Right cardiac atrium (tissue), 5 donors: ENCODE data around the gene KRTAP10-7. TPM values are rescaled to one million over a fixed set of nuclear protein-coding genes. Genes with fewer than 3 reads are reported as not detected.
"Not testable (repeated sequence)": the region's sequence is repeated elsewhere in the genome, so short reads cannot be mapped to it uniquely, and the experiment has no call there.

ENCODE experiments used
- ATAC-seq, 2 donors: fragments of 200-7000 bp; cut with Tn5 transposase; one replicate each; pipeline versions ENCODE4 v1.8.0 to v1.9.1; 2020; ENCODE audit warnings: moderate library complexity in 2 of 2, mild to moderate bottlenecking in 1 of 2
- DNase-seq, 3 donors: peaks; one replicate each; pipeline ENCODE4 v3.0.0-alpha.2; 2020
- H3K27ac ChIP-seq: one replicate; pipeline ENCODE4 v1.5.1; 2013; ENCODE audit warnings: mild to moderate bottlenecking, low read length, control low read depth, moderate library complexity
- H3K27me3 ChIP-seq: one replicate; pipeline ENCODE4 v1.6.1; 2013; ENCODE audit not compliant: control insufficient read depth, insufficient read depth
- H3K4me1 ChIP-seq: one replicate; pipeline ENCODE4 v1.6.1; 2013; ENCODE audit warnings: low read length; ENCODE audit not compliant: control insufficient read depth, insufficient read depth
- H3K4me3 ChIP-seq: one replicate; pipeline ENCODE4 v1.5.1; 2013; ENCODE audit warnings: low read length, control low read depth
- H3K9me3 ChIP-seq: one replicate; pipeline ENCODE4 v1.6.1; 2013; ENCODE audit warnings: low read length; ENCODE audit not compliant: control insufficient read depth
- WGBS: extraction: QIAGEN DNeasy Blood & Tissue Kit; methylation state at CpG from one replicate; pipeline ENCODE4 v1.1.7; 2013; 5-methylcytosine and 5-hydroxymethylcytosine counted together
- intact Hi-C, 4 donors: fragments of 100-400 bp; cut with DNase I; formaldehyde crosslinking; loops; one replicate each; pipeline versions ENCODE4 v1.11.0 to v1.14.0; 2022 to 2023
- polyA plus RNA-seq: library from polyadenylated mRNA; stranded (reverse); fragments of 200-250 nt; gene quantifications from one replicate; pipeline ENCODE4 v1.2.3, GENCODE V29; 2013
- total RNA-seq, 4 donors: library from RNA; stranded (reverse); fragmentation: NEBNext Ultra II Directional; extraction: Animal tissue kit (Norgen Biotek cat#: 25700); gene quantifications; one replicate each; pipeline ENCODE4 v1.2.1, GENCODE V29; 2021
- donor health status: healthy with polysubstance abuse.
- donor health status: DM: no; HTN: yes; CAD: no.
- donor health status: DM: no; HTN: no; CAD: no.
- donor health status: DM: no; HTN: yes; CAD: no; lungs with severe emphysema.
- donor health status: DM: yes; HTN: yes; CAD: no.

Gene KRTAP10-7
- total and polyA plus RNA-seq, 5 donors, result not detected

DNA sequence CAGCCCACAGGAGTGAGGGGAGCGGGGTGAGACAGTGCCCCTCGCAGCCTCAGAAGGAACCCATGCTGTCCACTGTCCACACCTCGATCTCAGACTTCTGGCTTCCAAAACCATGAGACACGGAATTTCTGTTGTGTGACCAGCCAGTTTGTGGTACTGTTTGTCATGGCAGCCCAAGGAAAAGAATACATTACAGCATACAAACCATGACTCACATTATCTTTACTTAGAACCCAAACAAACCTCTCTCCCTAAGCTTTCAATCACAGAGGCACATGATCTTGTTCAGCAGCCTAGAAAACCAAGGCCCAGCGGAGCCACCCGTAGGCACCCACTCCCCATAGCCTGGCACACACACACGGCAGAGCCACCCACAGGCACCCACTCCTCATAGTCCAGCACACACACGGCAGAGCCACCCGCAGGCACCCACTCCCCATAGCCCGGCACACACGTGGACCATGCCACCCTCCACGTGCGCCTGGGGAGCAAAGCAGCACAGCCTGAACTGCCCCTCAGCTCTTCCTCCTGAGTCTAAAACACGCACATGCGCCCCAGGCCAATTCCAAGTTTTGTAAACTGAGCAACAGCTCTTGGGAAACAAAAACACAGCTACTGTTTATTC, 27.3 kb upstream of the KRTAP10-7 start:
- intact Hi-C loops, result no loop called here
- DNase-seq, result no peak
- 82% methylated on average over 15 of the region's 15 CpGs for WGBS
- Histone ChIP-seq H3K27me3 (no peaks in the 10 kb centered on the region), H3K27ac (no peak overlapping the region), H3K4me1 (no peaks in the 10 kb centered on the region), H3K9me3 (no peaks in the 10 kb centered on the region), H3K4me3 (no peak overlapping the region)
- peak in 1 of 2 donors; percentile 38 for ATAC-seq

DNA sequence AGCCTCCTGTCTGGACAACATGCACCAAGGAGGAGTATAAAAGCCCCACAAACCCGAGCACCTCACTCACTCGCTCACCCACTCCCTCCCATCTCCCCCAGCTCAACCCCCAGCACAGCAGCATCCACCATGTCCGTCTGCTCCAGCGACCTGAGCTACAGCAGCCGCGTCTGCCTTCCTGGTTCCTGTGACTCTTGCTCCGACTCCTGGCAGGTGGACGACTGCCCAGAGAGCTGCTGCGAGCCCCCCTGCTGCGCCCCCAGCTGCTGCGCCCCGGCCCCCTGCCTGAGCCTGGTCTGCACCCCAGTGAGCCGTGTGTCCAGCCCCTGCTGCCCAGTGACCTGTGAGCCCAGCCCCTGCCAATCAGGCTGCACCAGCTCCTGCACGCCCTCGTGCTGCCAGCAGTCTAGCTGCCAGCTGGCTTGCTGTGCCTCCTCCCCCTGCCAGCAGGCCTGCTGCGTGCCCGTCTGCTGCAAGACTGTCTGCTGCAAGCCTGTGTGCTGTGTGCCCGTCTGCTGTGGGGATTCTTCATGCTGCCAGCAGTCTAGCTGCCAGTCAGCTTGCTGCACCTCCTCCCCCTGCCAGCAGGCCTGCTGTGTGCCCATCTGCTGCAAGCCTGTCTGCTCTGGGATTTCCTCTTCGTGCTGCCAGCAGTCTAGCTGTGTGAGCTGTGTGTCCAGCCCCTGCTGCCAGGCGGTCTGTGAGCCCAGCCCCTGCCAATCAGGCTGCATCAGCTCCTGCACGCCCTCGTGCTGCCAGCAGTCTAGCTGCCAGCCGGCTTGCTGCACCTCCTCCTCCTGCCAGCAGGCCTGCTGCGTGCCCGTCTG, 26.6 kb upstream of the KRTAP10-7 start, which contains the start of gene KRTAP10-4:
Gene KRTAP10-4 (plus strand): TSS at position 100 of the 827 bp plus-strand sequence. CDS start 30 bp downstream, at position 130.
- H3K27me3 ChIP-seq, H3K4me1 ChIP-seq, H3K27ac ChIP-seq, ATAC-seq, H3K4me3 ChIP-seq, H3K9me3 ChIP-seq, intact Hi-C loops: not testable (repeated sequence)
- peak in 1 of 3 donors; percentile 50 for DNase-seq
- 65% methylated on average over 22 of the region's 25 CpGs for WGBS

DNA sequence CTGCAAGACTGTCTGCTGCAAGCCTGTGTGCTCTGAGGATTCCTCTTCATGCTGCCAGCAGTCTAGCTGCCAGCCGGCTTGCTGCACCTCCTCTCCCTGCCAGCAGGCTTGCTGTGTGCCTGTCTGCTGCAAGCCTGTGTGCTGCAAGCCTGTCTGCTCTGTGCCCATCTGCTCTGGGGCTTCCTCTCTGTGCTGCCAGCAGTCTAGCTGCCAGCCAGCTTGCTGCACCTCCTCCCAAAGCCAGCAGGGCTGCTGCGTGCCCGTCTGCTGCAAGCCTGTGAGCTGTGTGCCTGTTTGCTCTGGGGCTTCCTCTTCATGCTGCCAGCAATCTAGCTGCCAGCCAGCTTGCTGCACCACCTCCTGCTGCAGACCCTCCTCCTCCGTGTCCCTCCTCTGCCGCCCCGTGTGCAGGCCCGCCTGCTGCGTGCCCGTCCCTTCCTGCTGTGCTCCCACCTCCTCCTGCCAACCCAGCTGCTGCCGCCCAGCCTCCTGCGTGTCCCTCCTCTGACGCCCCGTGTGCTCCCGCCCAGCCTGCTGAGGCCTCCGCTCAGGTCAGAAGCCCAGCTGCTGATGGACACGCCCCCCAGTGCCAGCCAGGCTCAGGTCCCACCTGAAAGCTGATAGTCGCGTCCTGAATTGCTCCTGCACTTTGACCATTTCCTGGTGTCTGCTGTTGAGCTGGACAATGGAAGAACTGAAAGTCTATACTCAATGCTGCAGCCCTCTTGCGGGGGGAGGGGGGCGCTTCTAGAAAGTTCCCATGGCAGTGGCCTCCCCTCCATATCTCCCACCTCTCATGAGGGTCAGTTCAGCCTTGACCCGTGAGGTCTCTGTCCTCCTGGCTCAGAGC, 25.7 kb upstream of the KRTAP10-7 start:
- H3K27me3 ChIP-seq, result no peaks in the 10 kb centered on the region
- no peak overlapping the region for H3K4me3 ChIP-seq
- ATAC-seq, result peak in 1 of 2 donors; percentile 36
- no peaks in the 10 kb centered on the region for H3K9me3 ChIP-seq
- intact Hi-C loops, result no loop called here
- H3K27ac ChIP-seq, result no peak overlapping the region
- peak in 1 of 3 donors; percentile 31 for DNase-seq
- 38% methylated on average over 21 of the region's 21 CpGs for WGBS
- H3K4me1 ChIP-seq, result no peaks in the 10 kb centered on the region

DNA sequence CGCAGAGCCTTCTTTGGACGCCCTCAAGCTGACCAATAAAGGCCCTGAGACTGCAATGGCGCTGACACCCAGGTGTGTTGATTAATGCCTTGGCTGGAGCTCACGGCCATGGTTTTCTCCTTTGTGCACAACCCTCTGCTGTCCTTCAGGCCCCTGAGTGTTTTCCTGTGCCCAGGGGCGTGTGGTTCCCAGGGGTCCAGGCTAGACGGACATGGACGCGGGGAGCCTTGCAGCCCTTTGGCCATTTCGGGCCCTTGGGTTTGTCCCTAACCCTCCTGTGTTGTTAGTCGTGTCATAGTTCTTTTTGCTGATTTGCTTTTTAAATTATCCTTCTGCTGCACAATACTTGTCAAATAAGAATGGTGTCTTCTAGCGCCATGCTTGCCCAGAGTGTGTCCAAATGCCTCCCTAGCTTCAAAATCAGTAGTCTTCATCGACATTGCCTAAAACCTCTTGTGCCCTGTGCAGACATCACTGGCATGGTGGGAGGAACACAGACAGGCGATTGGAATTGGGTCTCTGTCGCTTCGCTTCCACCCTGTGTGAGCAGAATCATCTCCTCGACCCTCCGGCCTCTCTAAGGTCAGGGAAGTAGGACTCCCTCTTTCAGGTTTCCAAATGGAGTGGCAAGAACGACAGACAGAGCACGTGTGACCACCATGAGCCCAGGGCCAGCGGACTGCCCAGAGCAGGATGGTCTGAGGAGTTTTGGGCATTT, 24.9 kb upstream of the KRTAP10-7 start:
- 85% methylated on average over 20 of the region's 20 CpGs for WGBS

DNA sequence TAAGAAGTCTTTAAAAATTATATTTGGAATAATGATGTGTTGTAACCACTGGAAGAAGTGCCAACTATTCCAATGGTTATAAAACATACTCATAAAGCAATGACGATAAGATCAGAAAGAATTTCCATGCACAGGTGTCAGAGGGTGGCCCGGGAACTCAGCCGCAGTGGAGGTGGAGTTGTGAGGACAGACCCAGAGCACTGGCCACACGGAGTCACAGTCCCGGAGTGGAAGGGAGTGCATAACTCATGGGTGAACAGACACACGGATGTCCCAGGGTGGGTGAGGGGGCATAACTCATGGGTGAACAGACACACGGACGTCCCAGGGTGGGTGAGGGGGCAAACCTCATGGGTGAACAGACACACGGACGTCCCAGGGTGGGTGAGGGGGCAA, 24.4 kb upstream of the KRTAP10-7 start:
- Histone ChIP-seq H3K27me3 (no peaks in the 10 kb centered on the region), H3K27ac (no peak overlapping the region), H3K4me3 (no peak overlapping the region), H3K9me3 (no peaks in the 10 kb centered on the region), H3K4me1 (no peaks in the 10 kb centered on the region)
- intact Hi-C loops, result no loop called here
- ATAC-seq (no peak), DNase-seq (peak in 1 of 3 donors; percentile 33)
- WGBS, result 88% methylated on average over 10 of the region's 10 CpGs

More for the DNA sequence above, 24.9 kb upstream of the KRTAP10-7 start:
- no peaks in the 10 kb centered on the region for H3K9me3 ChIP-seq
- H3K27me3 ChIP-seq, result no peaks in the 10 kb centered on the region
- H3K4me1 ChIP-seq, result no peaks in the 10 kb centered on the region
- H3K4me3 ChIP-seq, result no peak overlapping the region
- DNase-seq (peak in 1 of 3 donors; percentile 25), ATAC-seq (no peak)
- intact Hi-C loops, result no loop called here
- no peak overlapping the region for H3K27ac ChIP-seq

DNA sequence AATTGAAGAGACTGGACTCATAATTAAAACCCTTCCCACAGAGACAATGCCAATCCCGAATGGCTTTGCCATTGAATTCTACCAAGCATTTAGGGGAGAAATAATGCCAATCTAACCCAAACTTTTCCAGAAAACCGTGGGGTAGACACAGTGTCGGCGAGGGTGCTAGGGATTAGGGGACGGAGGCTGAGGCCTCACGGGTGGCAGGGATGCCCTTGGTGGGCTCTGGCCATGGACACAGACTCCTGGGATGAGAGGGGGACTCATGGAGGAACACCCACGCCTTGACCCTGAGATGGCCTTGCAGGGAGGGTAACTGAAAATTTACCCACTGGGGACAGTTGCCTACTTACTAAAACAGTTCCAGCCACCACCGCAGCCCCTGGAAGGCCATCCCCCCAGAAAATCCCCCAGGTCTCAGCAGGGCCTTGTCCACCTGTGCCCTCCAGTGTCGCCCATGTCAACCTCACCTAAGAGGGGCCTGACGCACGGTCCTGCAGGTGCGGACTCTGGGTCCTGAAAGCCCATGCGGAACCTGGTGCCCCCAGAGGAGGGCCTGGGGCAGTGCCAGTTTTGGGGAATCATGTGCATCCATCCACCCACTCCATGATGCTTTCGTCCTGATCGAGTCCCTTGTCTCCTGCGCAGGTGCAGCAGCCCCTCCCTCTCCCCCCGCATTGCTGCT, 21.9 kb upstream of the KRTAP10-7 start:
- Histone ChIP-seq H3K4me1 (no peaks in the 10 kb centered on the region), H3K27ac (no peak overlapping the region), H3K9me3 (no peaks in the 10 kb centered on the region), H3K27me3 (no peaks in the 10 kb centered on the region), H3K4me3 (no peak overlapping the region)
- DNase-seq (peak in 1 of 3 donors; percentile 23), ATAC-seq (no peak)
- WGBS, result 91% methylated on average over 17 of the region's 17 CpGs
- intact Hi-C loops, result no loop called here

DNA sequence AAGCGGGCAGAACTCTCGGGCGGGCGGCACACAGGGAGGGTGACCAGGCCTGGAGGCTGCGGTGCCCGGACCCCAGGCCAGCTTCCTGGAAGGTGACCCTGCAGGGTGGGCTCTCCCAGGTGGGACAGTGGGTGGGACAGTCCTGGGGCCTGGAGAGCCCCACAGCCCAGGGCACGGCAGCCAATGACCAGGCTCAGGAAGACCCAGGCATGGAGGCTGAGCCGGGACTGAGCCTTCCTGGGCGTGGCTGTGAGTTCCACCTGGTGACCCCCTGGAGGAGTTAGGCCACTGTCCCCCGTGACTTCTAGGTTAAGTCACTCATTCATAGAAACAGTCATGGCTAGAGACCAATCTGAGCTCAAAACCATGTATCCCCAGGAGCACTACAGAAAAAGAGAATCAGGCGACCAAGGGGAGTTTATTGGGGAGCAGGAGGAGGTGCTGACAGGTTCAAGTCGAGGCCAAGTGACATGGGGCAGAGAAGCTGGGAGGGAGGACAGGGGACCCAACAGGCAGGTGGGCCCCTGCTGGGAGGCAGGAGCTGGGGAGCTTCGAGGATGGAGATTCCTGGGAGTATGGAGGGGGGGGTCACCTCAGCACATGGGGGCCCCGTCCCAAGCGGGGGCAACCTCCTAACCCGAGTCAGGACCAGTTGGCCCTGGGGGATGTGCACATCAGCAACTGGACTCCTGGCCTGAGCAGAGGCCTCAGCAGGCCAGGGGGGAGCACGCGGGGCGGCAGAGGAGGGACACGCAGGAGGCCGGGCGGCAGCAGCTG, 21.2 kb upstream of the KRTAP10-7 start:
- no peak for DNase-seq
- ATAC-seq, result no peak
- 75% methylated on average over 22 of the region's 22 CpGs for WGBS
- Histone ChIP-seq H3K4me3 (no peak overlapping the region), H3K9me3 (no peaks in the 10 kb centered on the region), H3K4me1 (no peaks in the 10 kb centered on the region), H3K27me3 (no peaks in the 10 kb centered on the region), H3K27ac (no peak overlapping the region)
- intact Hi-C loops, result no loop called here

DNA sequence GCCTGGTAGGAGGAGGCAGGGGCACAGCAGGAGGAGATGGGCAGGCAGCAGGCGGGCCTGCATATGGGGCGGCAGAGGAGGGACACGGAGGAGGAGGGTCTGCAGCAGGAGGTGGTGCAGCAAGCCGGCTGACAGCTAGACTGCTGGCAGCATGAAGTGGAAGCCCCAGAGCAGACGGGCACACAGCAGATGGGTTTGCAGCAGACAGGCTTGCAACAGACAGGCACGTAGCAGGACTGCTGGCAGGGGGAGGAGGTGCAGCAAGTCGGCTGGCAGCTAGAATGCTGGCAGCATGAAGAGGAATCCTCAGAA, 20.6 kb upstream of the KRTAP10-7 start:
- DNase-seq (peak in 1 of 3 donors; percentile 30), ATAC-seq (no peak)
- Histone ChIP-seq H3K27me3 (no peaks in the 10 kb centered on the region), H3K4me1 (no peaks in the 10 kb centered on the region), H3K4me3 (no peak overlapping the region), H3K27ac (no peak overlapping the region), H3K9me3 (no peaks in the 10 kb centered on the region)
- 66% methylated on average over 7 of the region's 7 CpGs for WGBS
- intact Hi-C loops, result no loop called here

DNA sequence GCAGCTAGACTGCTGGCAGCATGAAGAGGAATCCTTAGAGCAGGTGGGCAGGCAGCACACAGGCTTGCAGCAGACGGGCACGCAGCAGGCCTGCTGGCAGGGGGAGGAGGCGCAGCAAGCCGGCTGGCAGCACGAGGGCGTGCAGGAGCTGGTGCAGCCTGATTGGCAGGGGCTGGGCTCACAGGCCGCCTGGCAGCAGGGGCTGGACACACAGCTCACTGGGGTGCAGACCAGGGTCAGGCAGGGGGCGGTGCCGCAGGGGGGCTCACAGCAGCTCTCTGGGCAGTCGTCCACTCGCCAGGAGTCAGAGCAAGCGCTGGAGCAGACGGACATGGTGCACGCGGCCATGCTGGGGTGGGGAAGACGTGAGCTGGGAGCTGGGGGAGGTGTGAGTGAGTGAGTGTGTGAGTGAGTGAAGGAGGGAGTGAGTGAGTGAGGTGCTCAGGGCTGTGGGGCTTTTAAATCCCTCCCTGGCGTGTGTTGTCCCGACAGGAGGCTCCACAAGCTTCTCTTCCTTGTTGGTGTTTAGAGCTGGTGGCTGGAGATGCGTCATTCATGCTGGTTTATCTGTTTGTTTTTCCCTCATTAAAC, 20.1 kb upstream of the KRTAP10-7 start, which contains the start of gene KRTAP10-5:
Gene KRTAP10-5 (minus strand): TSS at position 374 of the 591 bp plus-strand sequence. CDS start 26 bp downstream, at position 348.
- H3K4me1 ChIP-seq, H3K9me3 ChIP-seq, H3K27me3 ChIP-seq, H3K4me3 ChIP-seq, ATAC-seq, H3K27ac ChIP-seq, intact Hi-C loops: not testable (repeated sequence)
- DNase-seq, result peak in 1 of 3 donors; percentile 46
- 39% methylated on average over 19 of the region's 19 CpGs for WGBS
